H1 (cell line): ENCODE results near the gene NRXN3. TPM values are rescaled to one million over a fixed set of nuclear protein-coding genes. Genes with fewer than 3 reads are reported as not detected.

Source experiments
- CTCF ChIA-PET: fragments of 300-600 bp; sonication (Branson Sonifier 250); formaldehyde crosslinking; loops from one replicate; lab custom pipeline; 2021; ENCODE audit not compliant: partially characterized antibody; lab: Charles Lee
- POLR2A ChIA-PET: fragments of 300-600 bp; sonication (Branson Sonifier 250); formaldehyde crosslinking; loops from one replicate; lab custom pipeline; 2021; ENCODE audit warnings: inconsistent platforms; ENCODE audit not compliant: partially characterized antibody; lab: Charles Lee
- DNase-seq, 2 experiments: peaks; one replicate each; pipeline versions ENCODE4 v3.0.0 to v3.0.0-alpha.2; 2010 to 2022; ENCODE audit warnings: low spot score in 2 of 2, low read depth in 1 of 2, mixed read lengths in 1 of 2
- FAIRE-seq: peaks from 2 replicates; lab custom pipeline; 2011; peaks lifted over from hg19 to GRCh38; lab: Jason Lieb, UNC
- H2AFZ ChIP-seq: 2 replicates; pipeline ENCODE4 v1.8.1; 2012; ENCODE audit warnings: low read length, inconsistent platforms
- H2AK5ac ChIP-seq: 2 replicates; pipeline ENCODE4 v1.6.1; 2013; ENCODE audit warnings: low read depth, low read length
- H2BK120ac ChIP-seq: replicated peaks from 2 replicates; pipeline ENCODE3; 2013; ENCODE audit warnings: low read depth, low read length, inconsistent platforms
- H2BK12ac ChIP-seq: 2 replicates; pipeline ENCODE4 v1.6.1; 2013; ENCODE audit warnings: low read depth, low read length
- H2BK15ac ChIP-seq: 2 replicates; pipeline ENCODE4 v1.6.1; 2013; ENCODE audit warnings: low read length
- H2BK20ac ChIP-seq: 2 replicates; pipeline ENCODE4 v1.6.1; 2013; ENCODE audit warnings: low read length
- H2BK5ac ChIP-seq: 2 replicates; pipeline ENCODE4 v1.6.1; 2013; ENCODE audit warnings: low read depth, low read length
- H3K14ac ChIP-seq: 2 replicates; pipeline ENCODE4 v1.6.1; 2013; ENCODE audit warnings: inconsistent platforms; ENCODE audit not compliant: insufficient read length
- H3K18ac ChIP-seq: 2 replicates; pipeline ENCODE4 v1.6.1; 2013; ENCODE audit warnings: low read length; ENCODE audit errors: extremely low read depth
- H3K23ac ChIP-seq: 2 replicates; pipeline ENCODE4 v1.6.1; 2013; ENCODE audit warnings: inconsistent platforms; ENCODE audit not compliant: insufficient read length
- H3K23me2 ChIP-seq: 2 replicates; pipeline ENCODE4 v1.6.1; 2013; ENCODE audit warnings: low read depth, low read length
- H3K27ac ChIP-seq: 2 replicates; pipeline ENCODE4 v1.6.1; 2011; ENCODE audit warnings: low read depth, low read length, inconsistent platforms
- H3K27me3 ChIP-seq, 4 experiments: replicated peaks in 1 of 4; 1 replicate in 1 of 4; 2 replicates in 3 of 4; pipeline versions ENCODE4 v1.6.1 to v1.8.1; 2011 to 2013; ENCODE audit warnings: low read length in 3 of 4, mild to moderate bottlenecking in 3 of 4, inconsistent platforms in 2 of 4, mixed read lengths in 2 of 4, moderate library complexity in 1 of 4; ENCODE audit not compliant: control insufficient read depth in 3 of 4, insufficient read depth in 3 of 4; ENCODE audit errors: extremely low read depth in 1 of 4
- H3K36me3 ChIP-seq, 4 experiments: 2 replicates each; pipeline versions ENCODE4 v1.6.1 to v1.8.1; 2011 to 2013; ENCODE audit warnings: mild to moderate bottlenecking in 4 of 4, low read length in 3 of 4, moderate library complexity in 2 of 4, control low read depth in 1 of 4, inconsistent platforms in 1 of 4; ENCODE audit not compliant: insufficient read depth in 4 of 4, control insufficient read depth in 2 of 4
- H3K4ac ChIP-seq: replicated peaks from 2 replicates; pipeline ENCODE3; 2013; ENCODE audit warnings: low read length, low read depth, mixed read lengths, inconsistent platforms; ENCODE audit not compliant: insufficient read length
- H3K4me1 ChIP-seq, 4 experiments: replicated peaks in 1 of 4; 1 replicate in 1 of 4; 2 replicates in 3 of 4; pipeline versions ENCODE4 v1.6.1 to v1.8.1; 2011 to 2013; ENCODE audit warnings: low read length in 3 of 4, inconsistent platforms in 2 of 4, mixed read lengths in 1 of 4; ENCODE audit not compliant: insufficient read depth in 4 of 4, control insufficient read depth in 3 of 4
- H3K4me2 ChIP-seq, 2 experiments: 2 replicates each; pipeline versions ENCODE4 v1.6.1 to v1.8.1; 2011 to 2013; ENCODE audit warnings: low read depth in 2 of 2, low read length in 2 of 2, control low read depth in 1 of 2, inconsistent platforms in 1 of 2, mild to moderate bottlenecking in 1 of 2; ENCODE audit not compliant: insufficient read depth in 1 of 2
- H3K4me3 ChIP-seq, 4 experiments: fragments of 200-600, 300-600 bp in 1 of 4; sonication (generic), shearing (Covaris generic), sonication (Bioruptor Twin) in 1 of 4; 2 replicates each; pipeline versions ENCODE4 v1.5.1 to v1.8.1; 2011 to 2016; ENCODE audit warnings: low read length in 4 of 4, low read depth in 3 of 4, control low read depth in 2 of 4, inconsistent platforms in 2 of 4, mild to moderate bottlenecking in 2 of 4, mixed read lengths in 1 of 4, moderate library complexity in 1 of 4; ENCODE audit not compliant: insufficient read depth in 2 of 4; ENCODE audit errors: extremely low read depth in 1 of 4
- H3K56ac ChIP-seq: replicated peaks from 2 replicates; pipeline ENCODE3; 2013; ENCODE audit warnings: low read depth, mild to moderate bottlenecking, mixed read lengths, low read length, inconsistent platforms; ENCODE audit not compliant: insufficient read length
- H3K79me1 ChIP-seq: 2 replicates; pipeline ENCODE4 v1.6.1; 2013; ENCODE audit warnings: low read depth, low read length, control low read depth
- H3K79me2 ChIP-seq, 2 experiments: 2 replicates each; pipeline versions ENCODE4 v1.6.1 to v1.8.1; 2012 to 2013; ENCODE audit warnings: low read length in 2 of 2, mild to moderate bottlenecking in 2 of 2, inconsistent platforms in 1 of 2; ENCODE audit not compliant: insufficient read depth in 2 of 2, control insufficient read depth in 1 of 2
- H3K9ac ChIP-seq, 4 experiments: replicated peaks in 1 of 4; 1 replicate in 1 of 4; 2 replicates in 3 of 4; pipeline versions ENCODE4 v1.6.1 to v1.8.1; 2011 to 2013; ENCODE audit warnings: low read depth in 3 of 4, low read length in 3 of 4, control low read depth in 2 of 4, mild to moderate bottlenecking in 2 of 4, moderate library complexity in 2 of 4, inconsistent platforms in 1 of 4; ENCODE audit errors: extremely low read depth in 1 of 4
- H3K9me3 ChIP-seq, 2 experiments: 2 replicates each; pipeline versions ENCODE4 v1.6.1 to v1.8.1; 2012 to 2013; ENCODE audit warnings: mild to moderate bottlenecking in 2 of 2, moderate library complexity in 2 of 2, control low read depth in 1 of 2, inconsistent platforms in 1 of 2, low read depth in 1 of 2, low read length in 1 of 2, mixed read lengths in 1 of 2; ENCODE audit not compliant: insufficient read depth in 2 of 2
- H4K20me1 ChIP-seq, 2 experiments: replicated peaks in 1 of 2; 2 replicates each; pipeline versions ENCODE3 to v1.8.1; 2011 to 2013; ENCODE audit warnings: inconsistent platforms in 2 of 2, low read length in 2 of 2, mild to moderate bottlenecking in 1 of 2; ENCODE audit not compliant: insufficient read depth in 2 of 2, control insufficient read depth in 1 of 2
- H4K5ac ChIP-seq: 2 replicates; pipeline ENCODE4 v1.6.1; 2013; ENCODE audit warnings: low read length, low read depth, mixed read lengths, inconsistent platforms; ENCODE audit not compliant: insufficient read length
- H4K8ac ChIP-seq: 2 replicates; pipeline ENCODE4 v1.8.0; 2013; ENCODE audit warnings: mild to moderate bottlenecking, moderate library complexity, low read length, inconsistent platforms; ENCODE audit not compliant: insufficient read depth; ENCODE audit errors: extremely low read depth
- H4K91ac ChIP-seq: replicated peaks from 2 replicates; pipeline ENCODE3; 2013; ENCODE audit warnings: low read length, mixed read lengths, inconsistent platforms; ENCODE audit not compliant: insufficient read length
- TAF1 ChIP-seq: IDR thresholded peaks from 2 replicates; pipeline ENCODE4 v1.6.1; 2011; ENCODE audit warnings: mild to moderate bottlenecking, low read depth, low read length
- WGBS, 2 experiments: shearing (Covaris generic) in 1 of 2; methylation state at CpG; one replicate each; pipeline versions ENCODE4 v1.1.6 to v1.1.7; 2013 to 2015; ENCODE audit warnings: low lambda C conversion rate in 2 of 2, mixed read lengths in 2 of 2, inconsistent platforms in 1 of 2, low coverage in 1 of 2, missing lambda C conversion rate in 1 of 2; ENCODE audit not compliant: insufficient replicate concordance in 2 of 2, insufficient coverage in 1 of 2, insufficient read length in 1 of 2; ENCODE audit errors: extremely low coverage in 1 of 2, missing lambda C conversion rate in 1 of 2; 5-methylcytosine and 5-hydroxymethylcytosine counted together
- polyA plus RNA-seq, 7 experiments: library from polyadenylated mRNA; depleted of rRNA in 3 of 7; stranded (reverse) in 5 of 7; unstranded in 2 of 7; fragments of >200 nt in 5 of 7; fragments of 200-250 nt in 2 of 7; gene quantifications; 1 replicate in 5 of 7; 2 replicates in 1 of 7; 4 replicates in 1 of 7; pipeline versions ENCODE4 v1.2.1 to v1.2.3, GENCODE V29; 2011 to 2013; ENCODE audit warnings: missing spikeins in 2 of 7, mixed read lengths in 2 of 7
- total RNA-seq: library from RNA; stranded (reverse); fragmentation: NEBNext Ultra II Directional; extraction: Animal tissue kit (Norgen Biotek cat#: 25700); gene quantifications from 2 replicates; pipeline ENCODE4 v1.2.1, GENCODE V29; 2021

NRXN3 gene
- total and polyA plus RNA-seq, 2 of the 8 experiments (the other 6 are each of a cell fraction or from before 2014, with no cell fraction given), result 2.6 to 4.1 TPM

GRCh38 chr14:78178971-78179370 lies 8.8 kb downstream of the NRXN3 start:
- no peaks in the 10 kb centered on the region for H3K36me3 ChIP-seq
- H3K9me3 ChIP-seq, result no peaks in the 10 kb centered on the region
- H3K27me3 ChIP-seq, result no peaks in the 10 kb centered on the region
- H3K4me3 ChIP-seq, result no peak overlapping the region
- no peak overlapping the region for H3K4ac ChIP-seq
- no peaks in the 10 kb centered on the region for H3K4me1 ChIP-seq
- H4K5ac ChIP-seq, result no peak overlapping the region
- 77% methylated on average over 3 of the region's 3 CpGs; no CpG with 5 or more reads in 1 of the 2 experiments for WGBS, 2 experiments
- H3K79me1 ChIP-seq, result no peaks in the 10 kb centered on the region
- no peak overlapping the region for H2AFZ ChIP-seq
- no peak overlapping the region for H3K23ac ChIP-seq
- no peak overlapping the region for H3K14ac ChIP-seq
- no peaks in the 10 kb centered on the region; a peak in 1 of 4 replicates for H3K79me2 ChIP-seq
- H2BK12ac ChIP-seq, result no peak overlapping the region
- POLR2A ChIA-PET, result no interaction called here
- no peak overlapping the region for H4K91ac ChIP-seq
- no peak overlapping the region for H3K4me2 ChIP-seq
- no peak overlapping the region for H3K56ac ChIP-seq
- H3K27ac ChIP-seq, result no peak overlapping the region
- H4K8ac ChIP-seq, result no peak overlapping the region
- no peak overlapping the region for H3K18ac ChIP-seq
- H2BK15ac ChIP-seq, result no peak overlapping the region
- CTCF ChIA-PET, result interaction anchor here (0.9 to 3.9 kb wide), 3 partner anchors 10 to 18 kb away, joined by 5 to 10 read pairs (median 7); no protein-coding TSS in a partner anchor
- no peaks in the 10 kb centered on the region for H3K23me2 ChIP-seq
- no peak overlapping the region for H2BK120ac ChIP-seq
- no peak for FAIRE-seq
- H3K9ac ChIP-seq, result no peak overlapping the region
- no peak overlapping the region for H2BK20ac ChIP-seq
- no peak for TF ChIP-seq TAF1
- TF ChIP-seq, all 59 proteins: peak for 0
- Histone ChIP-seq H2BK5ac (no peak overlapping the region), H4K20me1 (no peaks in the 10 kb centered on the region), H2AK5ac (no peak overlapping the region)
- no peak for DNase-seq
